Measurements from ENCODE around the gene DYNLT5.
"Not testable (repeated sequence)": the region's sequence is repeated elsewhere in the genome, so short reads cannot be mapped to it uniquely, and the experiment has no call there.

The DYNLT5 gene

DNA sequence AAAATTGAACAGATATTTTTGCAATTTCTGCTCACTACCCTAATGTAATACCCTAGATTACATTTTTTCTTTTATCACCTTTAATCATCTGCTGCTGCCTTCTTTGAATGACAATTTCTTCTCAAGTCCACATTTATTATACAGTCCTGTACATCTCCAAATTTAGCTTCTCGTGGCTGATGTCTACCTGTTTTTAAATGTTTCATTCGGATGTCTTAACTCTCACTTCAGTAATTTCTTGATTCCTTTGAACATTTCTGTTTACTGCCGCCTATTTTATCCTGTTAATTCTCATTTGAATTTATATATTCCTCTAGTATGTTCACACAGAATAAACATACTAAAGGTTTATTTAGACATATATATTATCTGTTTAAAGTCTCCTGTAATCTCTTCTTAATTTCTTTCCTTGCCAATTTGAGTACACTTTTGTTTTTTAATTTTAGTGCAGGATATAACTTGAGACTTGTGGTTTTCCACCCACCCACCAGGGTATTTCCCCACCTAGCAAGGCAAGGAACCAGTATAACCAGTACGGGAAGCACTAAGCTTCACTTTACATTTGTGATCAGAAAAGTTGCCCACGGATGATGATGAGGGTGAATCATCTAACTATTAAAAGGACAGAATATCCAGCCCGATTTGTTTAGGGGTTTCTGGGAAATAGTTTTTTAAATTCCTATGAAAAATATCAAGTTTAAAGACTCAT is 36.1 kb downstream of the DYNLT5 start:
- Histone ChIP-seq H3K9me3 (ENCODE audit: control insufficient read depth in 2 of 2, low read length in 2 of 2) (no peaks in the 10 kb centered on the region), H3K4me1 (ENCODE audit: control insufficient read depth, insufficient read depth, low read length) (no peaks in the 10 kb centered on the region), H3K27ac (ENCODE audit: low read length) (no peak overlapping the region)

DNA sequence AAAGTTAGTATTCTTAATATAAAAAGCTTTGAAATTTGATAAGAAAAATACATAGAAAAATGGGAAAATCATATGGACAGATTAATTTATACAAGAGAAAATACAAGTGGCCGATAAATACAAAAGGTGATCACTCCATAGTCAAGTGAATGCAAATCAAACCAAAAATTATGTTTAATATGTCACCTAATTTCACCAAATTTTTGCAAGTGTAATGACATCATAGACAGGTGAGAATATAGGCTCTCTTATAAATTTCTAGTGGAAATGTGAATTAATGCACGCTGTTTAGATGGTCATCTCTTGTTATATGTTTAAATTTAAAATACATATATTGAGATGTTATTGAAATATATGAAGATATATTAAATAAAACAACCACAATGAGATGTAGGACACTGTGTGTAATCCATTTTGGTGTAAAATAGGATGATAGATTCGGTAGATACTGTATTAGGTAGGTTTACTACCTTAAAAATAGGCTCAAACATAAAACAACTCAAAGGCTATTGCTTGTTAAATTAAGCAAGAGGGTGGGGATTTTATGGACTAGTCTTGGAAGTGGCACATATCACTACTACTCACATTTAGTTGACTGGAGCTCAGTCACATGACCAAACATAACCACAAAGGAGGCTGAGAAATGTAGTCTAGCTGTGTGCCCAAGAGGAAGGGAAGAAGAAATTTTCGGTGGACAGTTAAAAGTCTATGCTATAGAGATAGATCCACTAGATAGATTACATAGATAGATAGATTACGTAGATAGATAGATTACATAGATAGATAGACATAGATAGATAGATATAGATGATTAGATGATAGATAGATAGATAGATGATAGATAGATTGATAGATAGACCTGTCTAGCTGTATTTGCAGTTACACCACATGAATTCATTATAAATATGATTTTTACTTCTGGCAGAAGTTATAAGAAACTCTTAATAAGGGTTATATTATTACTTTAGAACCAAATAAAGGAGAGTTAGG is 39.7 kb downstream of the DYNLT5 start:
- Histone ChIP-seq H3K27me3 (ENCODE audit: control insufficient read depth in 1 of 2, insufficient read depth in 2 of 2, low read length in 2 of 2) (no peaks in the 10 kb centered on the region), H3K27ac (ENCODE audit: low read length) (no peak overlapping the region), H3K4me1 (ENCODE audit: control insufficient read depth, insufficient read depth, low read length) (no peaks in the 10 kb centered on the region), H3K9ac (ENCODE audit: low read length in 2 of 2) (no peak overlapping the region), H3K9me3 (ENCODE audit: control insufficient read depth in 2 of 2, low read length in 2 of 2) (no peaks in the 10 kb centered on the region), H3K4me3 (ENCODE audit: low read length in 2 of 2) (no peak overlapping the region), H3K36me3 (ENCODE audit: control insufficient read depth in 2 of 2, insufficient read depth in 2 of 2, low read length in 2 of 2) (no peaks in the 10 kb centered on the region)

More for the DNA sequence above, 36.1 kb downstream of the DYNLT5 start:
- no peaks in the 10 kb centered on the region for H3K36me3 ChIP-seq (ENCODE audit: control insufficient read depth in 2 of 2, insufficient read depth in 2 of 2, low read length in 2 of 2)
- H3K9ac ChIP-seq (ENCODE audit: low read length in 2 of 2) = no peak overlapping the region
- no peak overlapping the region for H3K4me3 ChIP-seq (ENCODE audit: low read length in 2 of 2)
- no peaks in the 10 kb centered on the region for H3K27me3 ChIP-seq (ENCODE audit: control insufficient read depth in 1 of 2, insufficient read depth in 2 of 2, low read length in 2 of 2)

DNA sequence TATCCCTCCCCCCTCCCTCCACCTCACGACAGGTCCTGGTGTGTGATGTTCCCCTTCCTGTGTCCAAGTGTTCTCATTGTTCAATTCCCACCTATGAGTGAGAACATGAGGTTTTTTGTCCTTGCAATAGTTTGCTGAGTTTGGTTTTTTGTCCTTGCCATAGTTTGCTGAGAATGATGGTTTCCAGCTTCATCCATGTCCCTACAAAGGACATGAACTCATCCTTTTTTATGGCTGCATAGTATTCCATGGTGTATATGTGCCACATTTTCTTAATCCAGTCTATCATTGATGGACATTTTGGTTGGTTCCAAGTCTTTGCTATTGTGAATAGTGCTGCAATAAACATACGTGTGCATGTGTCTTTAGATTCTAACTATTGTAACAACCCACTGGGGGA is 43.6 kb downstream of the DYNLT5 start:
- not testable (repeated sequence) for H3K9me3 ChIP-seq (ENCODE audit: control insufficient read depth in 2 of 2, low read length in 2 of 2); H3K36me3 ChIP-seq (ENCODE audit: control insufficient read depth in 2 of 2, insufficient read depth in 2 of 2, low read length in 2 of 2); H3K4me3 ChIP-seq (ENCODE audit: low read length in 2 of 2); H3K4me1 ChIP-seq (ENCODE audit: control insufficient read depth, insufficient read depth, low read length); H3K27me3 ChIP-seq (ENCODE audit: control insufficient read depth in 1 of 2, insufficient read depth in 2 of 2, low read length in 2 of 2); H3K27ac ChIP-seq (ENCODE audit: low read length); H3K9ac ChIP-seq (ENCODE audit: low read length in 2 of 2)

DNA sequence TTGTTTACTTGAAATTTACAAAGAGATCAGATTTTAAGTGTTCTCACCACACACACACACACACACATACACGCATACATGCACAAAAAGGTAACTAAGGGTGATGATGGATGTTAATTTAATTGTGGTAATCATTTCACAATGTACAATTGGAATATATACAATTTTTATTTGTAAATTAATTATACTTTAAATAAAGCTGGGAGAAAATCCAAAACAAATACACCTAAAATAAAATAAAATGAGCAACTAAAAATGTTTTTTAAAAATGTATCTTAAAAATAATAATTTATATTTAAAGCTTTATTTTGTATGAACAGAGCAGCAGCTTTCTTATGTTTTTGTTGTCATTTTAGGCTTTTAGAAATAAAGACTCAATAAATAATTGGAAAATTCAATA is 57.0 kb downstream of the DYNLT5 start:
- no peaks in the 10 kb centered on the region for H3K36me3 ChIP-seq (ENCODE audit: control insufficient read depth in 2 of 2, insufficient read depth in 2 of 2, low read length in 2 of 2)
- no peak overlapping the region for H3K27ac ChIP-seq (ENCODE audit: low read length)
- H3K4me1 ChIP-seq (ENCODE audit: control insufficient read depth, insufficient read depth, low read length) = no peaks in the 10 kb centered on the region
- no peaks in the 10 kb centered on the region for H3K27me3 ChIP-seq (ENCODE audit: control insufficient read depth in 1 of 2, insufficient read depth in 2 of 2, low read length in 2 of 2)
- H3K4me3 ChIP-seq (ENCODE audit: low read length in 2 of 2) = no peak overlapping the region
- no peak overlapping the region for H3K9ac ChIP-seq (ENCODE audit: low read length in 2 of 2)
- no peaks in the 10 kb centered on the region for H3K9me3 ChIP-seq (ENCODE audit: control insufficient read depth in 2 of 2, low read length in 2 of 2)

DNA sequence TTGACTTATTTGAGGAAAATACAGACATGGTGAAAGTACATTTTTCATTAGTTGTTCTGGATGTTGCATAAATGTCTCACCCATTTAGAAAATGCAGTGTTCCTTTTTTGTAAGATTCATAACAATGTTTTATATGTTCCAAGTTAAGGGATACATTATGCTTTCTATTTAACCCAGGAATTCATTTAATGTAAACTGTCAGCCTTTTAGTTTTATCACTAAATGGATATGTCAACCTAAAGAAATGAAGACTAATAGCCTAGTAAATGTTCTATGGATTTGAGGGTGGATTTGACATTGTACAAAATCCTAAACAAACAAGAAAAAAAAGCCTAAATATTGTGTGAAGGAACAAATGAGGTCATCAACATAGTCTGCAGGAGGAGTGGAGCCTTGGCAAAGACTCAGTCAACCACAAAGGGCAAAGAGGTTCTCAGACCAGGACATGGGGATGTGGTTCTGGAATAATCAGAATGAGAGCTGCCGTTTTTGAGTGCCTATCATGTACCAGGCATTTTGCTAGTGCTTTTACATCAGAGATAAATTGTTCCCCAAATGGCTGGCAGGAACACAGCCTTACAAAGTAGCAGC is 57.6 kb downstream of the DYNLT5 start:
- H3K4me3 ChIP-seq (ENCODE audit: low read length in 2 of 2) = no peak overlapping the region
- no peaks in the 10 kb centered on the region for H3K4me1 ChIP-seq (ENCODE audit: control insufficient read depth, insufficient read depth, low read length)
- no peaks in the 10 kb centered on the region for H3K36me3 ChIP-seq (ENCODE audit: control insufficient read depth in 2 of 2, insufficient read depth in 2 of 2, low read length in 2 of 2)
- no peaks in the 10 kb centered on the region for H3K9me3 ChIP-seq (ENCODE audit: control insufficient read depth in 2 of 2, low read length in 2 of 2)
- no peaks in the 10 kb centered on the region for H3K27me3 ChIP-seq (ENCODE audit: control insufficient read depth in 1 of 2, insufficient read depth in 2 of 2, low read length in 2 of 2)
- H3K27ac ChIP-seq (ENCODE audit: low read length) = no peak overlapping the region
- H3K9ac ChIP-seq (ENCODE audit: low read length in 2 of 2) = no peak overlapping the region

DNA sequence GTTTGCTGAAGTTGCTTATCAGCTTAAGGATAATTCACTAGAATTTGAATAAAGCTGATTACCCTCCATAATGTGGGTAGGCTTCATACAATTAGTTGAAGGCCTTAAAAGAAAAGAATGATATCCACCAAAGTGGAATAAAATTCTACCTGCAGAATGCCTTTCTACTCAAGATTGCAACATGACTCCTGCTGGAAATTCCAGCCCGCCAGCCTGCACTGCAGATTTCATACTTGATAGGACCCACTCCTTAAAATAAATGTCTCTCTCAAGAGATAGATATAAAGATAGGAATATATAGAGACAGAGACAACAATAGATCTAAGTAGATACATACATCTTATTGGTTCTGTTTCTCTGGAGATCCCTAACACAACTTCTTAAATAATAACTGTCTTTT is 72.5 kb downstream of the DYNLT5 start:
- Histone ChIP-seq H3K4me1 (ENCODE audit: control insufficient read depth, insufficient read depth, low read length) (no peaks in the 10 kb centered on the region), H3K27ac (ENCODE audit: low read length) (no peak overlapping the region), H3K9me3 (ENCODE audit: control insufficient read depth in 2 of 2, low read length in 2 of 2) (no peaks in the 10 kb centered on the region), H3K27me3 (ENCODE audit: control insufficient read depth in 1 of 2, insufficient read depth in 2 of 2, low read length in 2 of 2) (no peaks in the 10 kb centered on the region), H3K36me3 (ENCODE audit: control insufficient read depth in 2 of 2, insufficient read depth in 2 of 2, low read length in 2 of 2) (no peaks in the 10 kb centered on the region), H3K4me3 (ENCODE audit: low read length in 2 of 2) (no peak overlapping the region), H3K9ac (ENCODE audit: low read length in 2 of 2) (no peak overlapping the region)

Data from stomach smooth muscle (tissue), 2 donors.